DLD1 (cell line): Measurements from ENCODE around the gene OTULIN.

Experiments
- in situ Hi-C: cut with HindIII; loops from 2 replicates; pipeline ENCODE4 v1.10.0; 2017; ENCODE audit warnings: low sequenced_read_pairs

Gene OTULIN

GRCh38 chr5:14666357-14666756 lies 1.8 kb downstream of the OTULIN start:
- in situ Hi-C loops = loop anchor here (25.0 kb wide), 1 partner anchor 679 kb away; no protein-coding TSS in a partner anchor

GRCh38 chr5:14667290-14667689 lies 2.8 kb downstream of the OTULIN start:
- in situ Hi-C loops = loop anchor here (25.0 kb wide), 1 partner anchor 680 kb away; no protein-coding TSS in a partner anchor

- in situ Hi-C loops = loop anchor here (25.0 kb wide), 1 partner anchor 680 kb away; no protein-coding TSS in a partner anchor
Observed at GRCh38 chr5:14667770-14668169, 3.3 kb downstream of the OTULIN start.

- in situ Hi-C loops = loop anchor here (25.0 kb wide), 1 partner anchor 681 kb away; no protein-coding TSS in a partner anchor
Observed at GRCh38 chr5:14668181-14668591, 3.7 kb downstream of the OTULIN start.

- in situ Hi-C loops = loop anchor here (25.0 kb wide), 1 partner anchor 682 kb away; no protein-coding TSS in a partner anchor
Observed at GRCh38 chr5:14669415-14669814, 4.9 kb downstream of the OTULIN start.

GRCh38 chr5:14669975-14670374 lies 5.5 kb downstream of the OTULIN start:
- in situ Hi-C loops = loop anchor here (25.0 kb wide), 1 partner anchor 683 kb away; no protein-coding TSS in a partner anchor

- in situ Hi-C loops = loop anchor here (25.0 kb wide), 1 partner anchor 684 kb away; no protein-coding TSS in a partner anchor
Observed at GRCh38 chr5:14671414-14671813, 6.9 kb downstream of the OTULIN start.

- in situ Hi-C loops = loop anchor here (25.0 kb wide), 1 partner anchor 685 kb away; no protein-coding TSS in a partner anchor
Observed at GRCh38 chr5:14672082-14672481, 7.6 kb downstream of the OTULIN start.

GRCh38 chr5:14672484-14673394 lies 8.2 kb downstream of the OTULIN start:
- in situ Hi-C loops = loop anchor here (25.0 kb wide), 1 partner anchor 685 kb away; no protein-coding TSS in a partner anchor

- in situ Hi-C loops = loop anchor here (25.0 kb wide), 1 partner anchor 686 kb away; no protein-coding TSS in a partner anchor
Observed at GRCh38 chr5:14673443-14673842, 8.9 kb downstream of the OTULIN start.

- in situ Hi-C loops = loop anchor here (25.0 kb wide), 1 partner anchor 688 kb away; no protein-coding TSS in a partner anchor
Observed at GRCh38 chr5:14674983-14675854, 10.7 kb downstream of the OTULIN start.

GRCh38 chr5:14675865-14676300 lies 11.4 kb downstream of the OTULIN start:
- in situ Hi-C loops = no loop called here

GRCh38 chr5:14676320-14676719 lies 11.8 kb downstream of the OTULIN start:
- in situ Hi-C loops = no loop called here

- in situ Hi-C loops = no loop called here
Observed at GRCh38 chr5:14678773-14679334, 14.3 kb downstream of the OTULIN start.

GRCh38 chr5:14679595-14679994 lies 15.1 kb downstream of the OTULIN start:
- in situ Hi-C loops = no loop called here

GRCh38 chr5:14681236-14681752 lies 16.8 kb downstream of the OTULIN start:
- in situ Hi-C loops = no loop called here

- in situ Hi-C loops = no loop called here
Observed at GRCh38 chr5:14683906-14684455, 19.5 kb downstream of the OTULIN start.

GRCh38 chr5:14684757-14685156 lies 20.2 kb downstream of the OTULIN start:
- in situ Hi-C loops = no loop called here

GRCh38 chr5:14685757-14686156 lies 21.2 kb downstream of the OTULIN start:
- in situ Hi-C loops = no loop called here

GRCh38 chr5:14686517-14686916 lies 22.0 kb downstream of the OTULIN start:
- in situ Hi-C loops = no loop called here
